CD4-positive, alpha-beta T cell treated with Interleukin-2 at 100 ng/mL for 4 hours (primary cell): ENCODE measurements around the gene STX16.
A peak's percentile ranks its signal among the peaks of the same experiment; 100 is the strongest.

Experiments used
- DNase-seq: peaks from one replicate; pipeline ENCODE4 v3.0.0-alpha.2; 2020; ENCODE audit warnings: low spot score

Gene STX16

DNA sequence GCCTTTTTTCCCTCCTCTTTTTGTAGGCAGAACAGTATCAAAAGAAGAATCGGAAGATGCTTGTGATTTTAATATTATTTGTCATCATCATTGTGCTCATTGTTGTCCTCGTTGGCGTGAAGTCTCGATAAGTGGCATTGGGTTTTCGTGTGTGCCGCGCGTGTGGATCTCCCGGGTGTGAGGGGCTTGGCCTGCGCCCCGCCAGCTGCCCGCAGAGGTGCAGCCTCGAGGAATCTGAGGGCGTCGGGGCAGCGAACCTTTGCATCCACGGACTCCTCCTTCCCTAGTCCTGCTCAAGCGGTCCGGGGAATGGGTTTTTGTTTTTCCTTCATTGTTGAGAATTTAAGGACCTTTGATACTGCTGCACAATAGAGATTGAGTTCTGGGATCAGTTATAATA, 25.1 kb downstream of the STX16 start:
- DNase-seq: no peak

- DNase-seq: no peak
These were observed 26.1 kb downstream of the STX16 start for GRCh38 chr20:58677079-58677604.

GRCh38 chr20:58677808-58678207, 26.7 kb downstream of the STX16 start:
- DNase-seq: no peak

GRCh38 chr20:58678806-58679205, 27.7 kb downstream of the STX16 start:
- no peak for DNase-seq

- no peak for DNase-seq
These were observed 31.8 kb downstream of the STX16 start for GRCh38 chr20:58682656-58683531.

GRCh38 chr20:58684291-58684690, 33.2 kb downstream of the STX16 start:
- DNase-seq: no peak

- no peak for DNase-seq
These were observed 34.9 kb downstream of the STX16 start for GRCh38 chr20:58685988-58686387.

DNA sequence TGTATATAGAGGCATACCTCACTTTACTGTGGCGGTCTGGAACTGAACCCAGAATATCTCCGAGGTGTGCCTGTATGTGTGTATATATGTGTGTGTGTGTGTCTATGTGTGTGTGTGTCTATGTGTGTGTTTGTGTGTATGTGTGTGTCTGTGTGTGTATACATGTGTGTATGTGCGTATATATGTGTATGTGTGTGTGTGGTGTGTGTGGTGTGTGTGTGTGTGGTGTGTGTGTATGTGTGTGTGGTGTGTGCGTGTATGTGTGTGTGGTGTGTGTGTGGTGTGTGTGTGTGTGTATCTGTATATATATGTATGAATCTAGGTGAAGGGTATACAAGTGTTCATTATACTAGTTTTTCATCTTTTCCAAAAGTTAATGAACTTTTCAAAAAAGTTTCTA, 37.3 kb downstream of the STX16 start:
- DNase-seq: no peak

GRCh38 chr20:58688840-58689239, 37.8 kb downstream of the STX16 start:
- no peak for DNase-seq

- no peak for DNase-seq
These were observed 39.5 kb downstream of the STX16 start for GRCh38 chr20:58690396-58691135.

DNA sequence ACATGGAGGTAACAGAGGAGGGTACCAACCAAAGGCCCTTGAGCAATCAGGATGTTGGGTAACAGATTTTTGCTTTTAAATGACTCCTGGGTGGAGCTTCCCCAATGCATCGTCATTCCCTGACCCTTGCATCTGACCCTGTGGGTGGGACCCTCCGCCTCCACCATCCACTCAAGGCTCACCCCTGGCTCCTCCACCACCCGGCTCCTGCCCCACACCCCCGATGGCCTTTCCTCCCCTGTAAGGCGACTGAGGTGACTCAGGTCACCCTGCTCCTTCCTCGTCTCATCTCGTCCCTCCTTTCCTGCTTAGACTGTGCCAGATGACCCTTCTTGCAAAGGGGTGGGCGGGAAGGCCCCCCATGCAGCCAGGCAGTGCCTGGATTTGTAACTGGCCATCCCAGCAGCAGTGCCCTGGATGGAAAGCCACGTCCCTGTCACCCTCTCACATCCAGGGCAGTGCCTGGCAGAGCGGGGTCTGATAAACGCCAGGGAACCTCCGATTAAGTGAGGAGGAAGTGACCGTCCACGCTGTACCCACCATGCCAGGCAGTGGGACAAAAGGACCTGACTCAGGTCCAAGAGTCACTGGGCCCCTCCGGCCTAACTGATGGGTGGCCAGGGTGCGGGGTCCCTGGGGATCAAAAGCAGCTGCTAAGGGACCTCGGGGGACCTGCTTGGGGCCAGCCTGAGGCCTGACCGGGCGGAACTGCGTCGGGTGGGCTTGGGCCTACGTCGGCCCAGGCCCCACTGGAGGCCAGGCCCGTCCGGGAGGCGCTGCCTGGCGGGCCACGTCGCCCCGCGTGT, 40.9 kb downstream of the STX16 start:
- DNase-seq: no peak

- peak; percentile 61 for DNase-seq
These were observed 41.6 kb downstream of the STX16 start, which contains the start of gene NPEPL1 for GRCh38 chr20:58692579-58693225. Gene NPEPL1 (plus strand): TSS chr20:58692800. CDS start chr20:58692901, 101 bp downstream.

DNA sequence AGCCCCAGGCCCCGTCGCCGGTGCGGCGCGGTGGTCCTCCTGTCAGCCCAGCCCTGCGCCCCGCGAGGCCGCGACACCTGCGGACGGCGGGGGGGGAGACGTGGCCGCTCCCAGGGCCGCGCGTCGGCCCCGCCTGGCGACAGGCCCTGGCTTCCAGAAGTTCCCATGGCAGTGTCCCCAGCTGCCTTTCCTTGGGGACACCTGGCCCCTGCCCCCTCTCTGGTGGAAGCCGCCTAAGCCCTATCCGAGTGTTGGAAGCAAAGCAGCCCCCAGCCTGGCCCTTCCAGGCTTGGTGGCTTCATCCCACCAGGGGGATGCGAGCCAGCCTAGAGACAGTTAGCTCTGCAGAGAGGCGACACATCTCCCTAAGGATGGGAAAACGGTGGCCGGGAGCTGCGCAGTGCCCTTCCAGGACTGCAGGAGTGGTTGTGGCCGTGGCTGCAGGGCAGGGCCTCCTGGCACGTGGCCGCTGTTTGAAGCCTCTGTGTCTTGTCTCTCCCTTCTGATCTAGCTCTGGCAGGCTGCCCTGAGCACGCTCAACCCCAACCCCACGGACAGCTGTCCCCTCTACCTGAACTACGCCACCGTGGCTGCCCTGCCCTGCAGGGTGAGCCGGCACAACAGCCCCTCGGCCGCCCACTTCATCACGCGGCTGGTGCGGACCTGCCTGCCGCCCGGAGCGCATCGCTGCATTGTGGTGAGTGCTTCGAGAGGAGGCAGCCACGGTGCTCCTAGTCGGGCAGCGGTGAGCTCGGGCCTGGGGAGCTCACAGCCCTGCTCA, 42.3 kb downstream of the STX16 start:
- DNase-seq: no peak

DNA sequence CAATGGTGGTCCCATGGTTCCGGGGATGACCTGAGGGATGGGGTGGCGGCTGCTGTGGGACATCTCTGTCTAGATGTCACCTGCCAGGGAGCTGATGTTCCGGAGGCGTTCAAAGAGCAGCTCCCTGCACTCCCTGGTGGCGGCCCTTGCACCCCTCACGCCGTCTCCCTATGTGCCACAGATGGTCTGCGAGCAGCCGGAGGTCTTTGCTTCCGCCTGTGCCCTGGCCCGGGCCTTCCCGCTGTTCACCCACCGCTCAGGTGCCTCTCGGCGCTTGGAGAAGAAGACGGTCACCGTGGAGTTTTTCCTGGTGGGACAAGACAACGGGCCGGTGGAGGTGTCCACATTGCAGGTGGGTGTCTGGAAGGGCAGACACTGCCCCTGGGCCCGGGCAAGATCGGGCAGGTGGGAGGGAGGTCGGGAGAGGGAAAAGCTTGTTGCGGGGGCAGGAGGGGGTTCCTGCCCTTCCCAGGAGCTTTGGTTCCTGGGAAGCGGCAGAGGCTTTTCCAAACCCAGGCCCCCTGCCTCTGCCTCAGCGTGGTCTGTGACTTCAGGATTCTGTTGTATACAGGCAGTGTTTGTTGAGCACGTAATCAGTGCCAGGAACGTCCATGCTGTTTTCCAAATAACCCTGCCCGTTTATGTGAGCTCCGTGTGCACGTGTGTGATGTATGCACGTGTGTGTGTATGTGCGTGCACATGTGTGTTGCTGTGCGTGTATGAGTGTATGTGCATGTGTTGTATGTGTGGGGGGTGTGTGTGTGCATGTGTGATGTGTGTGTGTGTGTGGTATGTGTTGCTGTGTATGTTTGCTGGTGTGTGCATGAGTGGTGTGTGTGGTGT, 43.4 kb downstream of the STX16 start:
- no peak for DNase-seq

GRCh38 chr20:58695084-58695722, 44.1 kb downstream of the STX16 start:
- no peak for DNase-seq

DNA sequence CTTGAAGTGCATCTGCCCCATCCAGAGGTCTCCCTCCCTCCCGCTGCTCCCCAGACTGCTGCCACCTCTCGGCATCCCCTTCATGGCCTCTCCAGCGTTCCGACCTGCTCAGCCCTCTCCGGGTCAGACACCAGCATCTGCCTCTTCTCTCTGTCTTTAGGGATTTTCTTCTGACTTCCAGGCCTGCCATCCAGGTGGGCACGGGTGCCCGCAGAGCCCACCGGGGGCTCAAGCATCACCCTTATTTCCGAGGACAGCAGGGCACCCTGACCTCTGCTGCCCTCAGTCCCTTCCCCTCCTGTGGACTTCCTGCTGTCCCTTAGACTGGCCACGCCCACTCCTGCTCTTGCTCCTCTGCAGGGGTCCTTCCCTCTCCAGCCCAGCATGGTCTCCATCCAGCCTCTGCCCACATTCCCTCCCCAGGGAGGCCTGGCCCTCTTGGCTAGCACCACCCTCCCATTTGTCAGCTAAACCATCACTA, 44.9 kb downstream of the STX16 start:
- no peak for DNase-seq

DNA sequence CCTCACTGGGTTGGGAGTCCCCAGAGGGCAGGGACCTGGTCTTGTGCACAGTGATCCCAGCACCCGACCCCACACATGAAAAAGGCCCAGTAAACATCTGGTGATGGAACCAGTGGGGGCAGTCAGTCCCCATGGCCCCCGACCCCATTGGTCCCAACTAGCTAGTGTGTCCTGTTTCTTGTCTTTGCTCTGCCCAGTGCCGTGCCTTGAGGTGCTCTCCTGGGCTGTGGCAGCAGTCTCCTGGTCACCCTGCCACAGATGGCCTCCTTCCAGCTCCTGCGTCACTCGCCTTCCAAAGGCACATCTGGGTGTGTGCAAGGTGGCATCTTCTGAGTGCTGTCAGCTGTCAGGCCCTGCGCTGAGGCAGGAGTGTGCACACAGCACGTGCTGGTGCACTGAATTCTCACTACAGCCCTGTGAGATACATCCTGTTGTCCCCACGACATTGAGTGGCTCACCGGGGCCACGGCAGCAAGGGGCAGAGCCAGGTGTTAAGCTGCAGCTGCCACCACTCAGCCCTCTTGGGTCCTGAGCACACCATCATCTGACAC, 45.4 kb downstream of the STX16 start:
- DNase-seq: no peak

- DNase-seq: no peak
These were observed 46.3 kb downstream of the STX16 start for GRCh38 chr20:58697201-58697866.
